HUES64 (cell line): ENCODE data around the gene TMEM219.
"Not testable (repeated sequence)": the region's sequence is repeated elsewhere in the genome, so short reads cannot be mapped to it uniquely, and the experiment has no call there.

ENCODE experiments used
- H3K27ac ChIP-seq: 2 replicates; pipeline ENCODE4 v1.7.0; 2013; ENCODE audit warnings: low read depth, low read length, inconsistent platforms
- H3K27me3 ChIP-seq: 2 replicates; pipeline ENCODE4 v1.6.1; 2013; ENCODE audit warnings: mild to moderate bottlenecking, low read length; ENCODE audit not compliant: insufficient read depth
- H3K36me3 ChIP-seq: 2 replicates; pipeline ENCODE4 v1.6.1; 2013; ENCODE audit warnings: mild to moderate bottlenecking, low read length; ENCODE audit not compliant: insufficient read depth
- H3K4me1 ChIP-seq: 2 replicates; pipeline ENCODE4 v1.6.1; 2013; ENCODE audit warnings: mild to moderate bottlenecking, low read length, moderate library complexity; ENCODE audit not compliant: insufficient read depth
- H3K4me3 ChIP-seq: 2 replicates; pipeline ENCODE4 v1.5.1; 2013; ENCODE audit warnings: mild to moderate bottlenecking, low read length, moderate library complexity
- H3K9ac ChIP-seq: 2 replicates; pipeline ENCODE4 v1.6.1; 2013; ENCODE audit warnings: mild to moderate bottlenecking, low read depth, low read length
- H3K9me3 ChIP-seq: 2 replicates; pipeline ENCODE4 v1.6.1; 2013; ENCODE audit warnings: low read depth, low read length; ENCODE audit not compliant: insufficient read depth
- WGBS: fragments of 150-250, 120-280 bp; methylation state at CpG from one replicate; pipeline ENCODE4 v1.1.7; 2013; ENCODE audit warnings: missing lambda C conversion rate; 5-methylcytosine and 5-hydroxymethylcytosine counted together

The TMEM219 gene

DNA sequence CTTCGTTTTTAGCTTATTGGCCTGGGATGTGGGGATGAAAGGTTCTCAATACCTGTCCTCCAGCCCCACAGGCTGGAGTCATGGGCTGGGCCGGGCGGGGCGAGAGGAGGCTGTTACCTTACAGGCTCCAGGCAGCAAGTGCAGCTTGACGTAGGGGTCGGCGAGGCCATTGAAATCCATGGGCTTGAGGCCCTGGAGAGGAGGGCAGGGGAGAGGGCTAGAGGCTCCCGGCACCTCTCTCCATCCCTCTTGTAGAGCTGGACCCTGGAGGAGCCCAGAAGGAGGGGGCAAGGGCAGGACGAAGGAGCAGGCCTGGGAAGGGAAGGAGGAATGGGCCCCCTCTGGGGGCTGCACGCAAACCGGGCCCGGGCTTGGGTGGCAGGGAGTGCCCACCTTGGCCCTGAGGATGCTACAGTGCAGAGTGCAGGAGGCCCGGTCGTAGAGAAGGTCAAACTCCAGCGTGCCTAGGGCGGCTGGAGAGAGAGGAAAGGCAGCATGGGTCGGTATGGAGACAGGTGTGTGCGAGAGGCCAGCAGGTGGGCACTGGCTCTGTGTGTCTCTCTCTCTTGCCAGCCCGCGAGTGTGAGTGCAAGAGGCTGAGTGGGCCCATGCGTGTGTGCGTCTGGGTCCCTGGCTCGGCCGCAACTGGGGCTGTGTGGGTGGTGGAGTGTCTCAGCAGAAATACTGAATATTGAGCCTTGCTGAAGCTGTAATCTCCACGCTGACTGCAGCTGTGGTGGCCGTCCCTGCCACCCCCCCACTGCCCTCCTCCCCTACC lies 47.4 kb downstream of the TMEM219 start:
- Histone ChIP-seq H3K9me3 (no peaks in the 10 kb centered on the region), H3K4me3 (no peak overlapping the region), H3K4me1 (peaks cover 3% of the 10 kb centered on the region; the same call in 1 of the 2 replicates), H3K27ac (no peak overlapping the region), H3K36me3 (0 out of 2 replicates have a peak, but pooled peaks cover 7% of the 10 kb centered on the region), H3K27me3 (peaks cover 37% of the 10 kb centered on the region), H3K9ac (no peak overlapping the region)
- 58% methylated on average over 26 of the region's 26 CpGs for WGBS

DNA sequence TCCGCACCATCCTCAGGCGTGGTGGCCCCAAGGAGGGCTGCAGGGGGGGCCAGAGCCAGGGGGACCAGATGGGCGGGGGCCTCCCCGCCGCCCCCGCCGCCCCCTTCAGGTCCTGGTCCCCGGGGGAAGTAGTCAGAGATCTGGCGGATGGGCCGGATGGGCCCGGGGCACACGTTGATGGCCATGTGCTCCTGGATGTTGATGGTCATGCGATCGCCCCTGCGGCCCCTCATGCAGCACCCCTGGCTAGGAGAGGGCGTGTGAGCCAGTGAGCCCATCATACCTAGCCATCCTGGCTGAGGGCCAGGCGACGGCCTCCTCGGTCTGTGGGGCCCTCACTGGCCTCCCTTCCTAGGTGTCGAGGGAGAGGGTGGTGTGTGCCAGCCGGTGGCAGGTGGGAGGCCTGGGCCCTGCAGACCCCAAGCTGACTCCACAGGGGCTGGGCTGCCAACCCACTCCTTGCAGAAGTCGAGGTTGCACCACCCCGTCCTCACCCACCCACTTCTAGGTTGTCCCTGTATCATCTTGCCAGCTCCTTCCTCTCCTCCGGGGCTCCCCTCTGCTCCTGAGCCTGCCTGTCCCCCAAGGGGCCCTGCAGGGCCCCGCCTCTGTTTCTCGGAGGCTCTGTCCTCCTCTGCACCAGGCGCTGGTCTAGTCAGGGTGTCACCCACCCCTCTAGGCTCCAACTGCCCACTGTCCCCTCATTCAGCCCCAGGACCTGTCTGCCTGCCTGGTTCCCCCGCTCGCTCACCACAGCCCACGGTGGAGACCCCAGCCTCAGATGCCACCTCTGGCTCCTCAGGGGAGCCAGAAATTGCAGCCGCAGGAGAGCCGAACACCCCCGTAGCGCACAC lies 48.3 kb downstream of the TMEM219 start:
- Histone ChIP-seq H3K36me3 (0 out of 2 replicates have a peak, but pooled peaks cover 7% of the 10 kb centered on the region), H3K4me1 (peaks cover 3% of the 10 kb centered on the region; the same call in 1 of the 2 replicates), H3K9ac (no peak overlapping the region), H3K27ac (no peak overlapping the region), H3K27me3 (peaks cover 37% of the 10 kb centered on the region), H3K9me3 (no peaks in the 10 kb centered on the region), H3K4me3 (peak overlapping the region; percentile 78)
- 36% methylated on average over 34 of the region's 34 CpGs for WGBS

DNA sequence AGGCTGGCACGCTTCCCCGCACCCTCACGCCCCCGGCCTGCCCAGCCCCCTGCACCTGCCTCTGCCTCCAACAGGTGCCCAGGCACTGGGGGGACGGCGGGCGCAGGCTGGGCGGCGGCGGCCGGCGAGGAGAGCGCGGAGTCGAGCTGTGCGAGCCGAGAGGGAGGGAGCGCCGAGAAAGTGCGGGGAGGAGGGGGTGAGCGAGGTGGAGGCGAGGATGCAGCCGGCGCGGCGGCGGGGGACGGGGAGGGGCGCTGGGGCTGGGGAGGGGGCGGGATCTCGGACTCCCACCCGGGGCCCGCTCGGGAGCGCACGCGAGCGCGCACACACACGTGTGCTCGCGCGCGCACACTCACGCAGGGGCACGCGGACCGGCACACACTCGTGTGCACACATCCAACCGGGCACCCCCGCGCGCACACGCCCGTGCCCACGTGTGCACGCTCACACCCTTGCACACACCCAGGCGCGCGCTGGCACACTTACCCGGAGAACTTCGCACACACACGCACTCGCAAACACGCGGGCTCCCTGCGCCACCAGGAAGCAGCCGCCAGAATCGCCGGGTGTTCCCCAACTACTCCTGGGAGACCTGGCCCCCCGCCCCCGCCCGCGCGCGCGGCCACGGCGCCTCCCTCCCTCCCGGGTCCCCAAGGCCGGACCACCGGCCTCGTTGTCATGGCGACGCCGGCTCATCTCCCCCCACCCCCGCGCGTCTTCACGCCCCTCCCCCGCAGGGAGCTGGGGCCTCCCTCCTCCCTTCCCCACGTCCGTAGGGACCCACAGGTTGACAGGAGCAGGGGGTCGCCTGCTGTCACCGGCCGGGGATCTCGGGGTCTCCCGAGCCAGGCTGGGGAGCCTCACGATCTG lies 49.2 kb downstream of the TMEM219 start, which contains the start of gene DOC2A:
TSS of gene DOC2A (minus strand) at position 184 of the 870 bp plus-strand sequence. CDS start 805 bp downstream, outside the sequence.
- Histone ChIP-seq H3K27me3 (peaks cover 37% of the 10 kb centered on the region), H3K4me3 (peak within 1 kb of the TSS; percentile 78), H3K27ac (no peak within 1 kb of the TSS), H3K9ac (no peak within 1 kb of the TSS), H3K36me3 (0 out of 2 replicates have a peak, but pooled peaks cover 3% of the 10 kb centered on the region), H3K4me1 (peaks cover 3% of the 10 kb centered on the region; the same call in 1 of the 2 replicates), H3K9me3 (no peaks in the 10 kb centered on the region)
- under 1% methylated on average over 97 of the region's 99 CpGs for WGBS

DNA sequence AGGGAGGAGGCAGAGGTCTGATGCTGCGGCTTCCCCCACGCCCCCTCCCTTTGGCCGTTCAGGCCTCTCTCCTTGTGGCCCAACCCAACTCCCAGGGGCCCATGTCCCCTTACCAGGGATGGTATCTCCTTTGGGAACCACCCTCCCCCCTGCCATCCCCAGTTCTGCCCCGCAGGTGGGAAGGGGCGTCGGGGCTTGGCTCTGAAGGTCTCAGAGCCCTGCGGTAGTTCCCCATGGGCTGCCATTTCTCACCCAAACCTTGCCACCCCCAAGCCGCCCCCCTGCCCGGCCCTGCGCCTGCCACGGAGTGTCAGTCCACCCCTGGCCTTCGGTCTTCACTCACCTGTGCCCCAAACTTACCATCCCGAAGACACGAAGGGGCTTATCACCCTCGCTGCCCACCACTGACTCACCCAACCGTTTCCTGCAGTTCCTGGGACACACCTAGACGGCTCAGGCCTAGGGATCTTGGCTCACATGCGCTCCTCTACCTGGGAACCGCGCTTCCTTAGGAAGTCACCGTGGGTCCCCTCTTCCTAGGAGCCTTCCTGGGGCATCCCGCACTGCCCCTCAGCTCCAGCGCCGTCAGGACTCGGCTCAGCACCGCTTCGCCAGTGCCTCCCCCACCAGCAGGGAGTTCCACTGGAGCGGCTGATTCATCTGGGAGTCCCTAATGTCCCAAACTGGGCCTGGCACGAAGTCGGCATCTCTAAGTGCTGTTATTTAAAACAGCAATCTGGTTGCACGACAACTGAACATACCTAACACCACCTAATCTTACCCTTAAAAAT lies 50.0 kb downstream of the TMEM219 start:
- Histone ChIP-seq H3K27me3 (peaks cover 37% of the 10 kb centered on the region), H3K4me1 (peaks cover 3% of the 10 kb centered on the region; the same call in 1 of the 2 replicates), H3K36me3 (no peaks in the 10 kb centered on the region), H3K4me3 (peak overlapping the region; percentile 78), H3K9ac (no peak overlapping the region), H3K27ac (no peak overlapping the region), H3K9me3 (no peaks in the 10 kb centered on the region)
- WGBS, result 7% methylated on average over 31 of the region's 31 CpGs

DNA sequence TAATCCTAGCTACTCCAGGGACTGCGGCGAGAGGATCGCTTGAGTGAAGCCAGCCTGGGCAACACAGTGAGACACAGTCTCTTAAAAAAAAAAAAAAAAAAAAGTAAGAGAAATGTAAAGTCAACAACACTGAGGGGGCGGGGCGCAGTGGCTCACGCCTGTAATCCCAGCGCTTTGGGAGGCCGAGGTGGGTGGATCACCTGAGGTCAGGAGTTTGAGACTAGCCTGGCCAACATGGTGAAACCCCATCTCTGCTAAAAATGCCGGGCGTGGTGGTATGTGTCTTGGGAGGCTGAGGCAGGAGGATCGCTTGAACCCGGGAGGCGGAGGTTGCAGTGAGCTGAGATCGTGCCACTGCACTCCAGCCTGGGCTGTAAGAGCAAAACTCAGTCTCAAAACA lies 50.7 kb downstream of the TMEM219 start:
- not testable (repeated sequence) for H3K4me1 ChIP-seq, H3K27ac ChIP-seq, H3K36me3 ChIP-seq, H3K9ac ChIP-seq, H3K9me3 ChIP-seq
- Histone ChIP-seq H3K4me3 (peak overlapping the region; percentile 78; the same call in 1 of the 2 replicates), H3K27me3 (peaks cover 37% of the 10 kb centered on the region)
- 80% methylated on average over 14 of the region's 14 CpGs for WGBS

DNA sequence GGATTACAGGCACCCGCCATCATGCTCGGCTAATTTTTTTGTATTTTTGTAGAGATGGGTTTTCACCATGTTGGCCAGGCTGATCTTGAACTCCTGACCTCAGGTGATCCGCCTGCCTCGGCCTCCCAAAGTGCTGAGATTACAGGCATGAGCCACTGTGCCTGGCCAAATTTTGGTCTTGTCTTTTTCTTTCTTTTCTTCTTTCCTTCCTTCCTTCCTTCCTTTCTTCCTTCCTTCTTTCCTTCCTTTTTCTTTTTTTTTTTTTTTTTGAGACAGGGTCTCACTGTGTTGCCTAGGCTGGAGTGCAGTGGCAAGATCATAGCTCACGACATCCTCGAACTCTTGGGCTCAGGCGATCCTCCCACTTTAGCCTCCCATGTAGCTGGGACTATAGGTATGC lies 53.6 kb downstream of the TMEM219 start:
- not testable (repeated sequence) for H3K4me3 ChIP-seq, H3K27ac ChIP-seq, H3K9me3 ChIP-seq, H3K4me1 ChIP-seq, H3K36me3 ChIP-seq, H3K9ac ChIP-seq
- peaks cover 23% of the 10 kb centered on the region for H3K27me3 ChIP-seq
- WGBS, result 89% methylated on average over 7 of the region's 7 CpGs

DNA sequence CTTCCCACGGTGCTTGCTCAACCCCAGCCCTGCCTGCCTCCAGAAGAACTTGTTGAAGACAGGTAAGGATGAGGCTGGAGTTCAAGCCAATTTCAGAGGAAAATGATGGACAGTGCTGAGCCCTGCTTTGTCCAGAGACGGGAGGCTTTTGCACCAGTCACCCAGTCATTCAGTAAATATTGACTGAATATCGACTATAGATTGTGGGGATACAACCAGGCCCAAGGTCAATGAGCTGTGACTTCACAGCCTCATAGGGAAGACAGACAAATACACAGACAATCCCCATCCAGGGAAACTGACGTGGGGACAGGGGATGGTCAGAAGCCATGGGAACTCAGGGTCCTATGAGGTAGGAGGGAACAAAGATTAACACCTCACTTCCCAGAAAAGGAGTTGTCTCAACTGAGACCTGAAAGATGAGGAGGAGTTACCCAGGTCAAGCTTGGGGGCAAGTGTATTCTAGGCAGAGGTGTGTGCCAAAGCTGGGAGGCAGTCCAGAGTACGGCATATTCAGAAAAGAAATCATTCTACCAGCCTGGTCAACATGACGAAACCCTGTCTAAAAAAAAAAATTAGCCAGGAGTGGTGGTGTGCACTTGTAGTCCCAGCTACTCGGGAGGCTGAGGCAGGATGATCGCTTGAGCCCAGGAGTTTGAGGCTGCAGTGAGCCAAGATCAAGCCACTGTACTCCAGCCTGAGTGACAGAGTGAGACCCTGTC lies 54.8 kb downstream of the TMEM219 start:
- no peaks in the 10 kb centered on the region for H3K9me3 ChIP-seq
- peaks cover 13% of the 10 kb centered on the region for H3K27me3 ChIP-seq
- no peaks in the 10 kb centered on the region for H3K36me3 ChIP-seq
- WGBS, result 88% methylated on average over 7 of the region's 8 CpGs
- no peak overlapping the region for H3K4me3 ChIP-seq
- peaks cover 3% of the 10 kb centered on the region; the same call in 1 of the 2 replicates for H3K4me1 ChIP-seq
- H3K9ac ChIP-seq, result no peak overlapping the region
- no peak overlapping the region for H3K27ac ChIP-seq

DNA sequence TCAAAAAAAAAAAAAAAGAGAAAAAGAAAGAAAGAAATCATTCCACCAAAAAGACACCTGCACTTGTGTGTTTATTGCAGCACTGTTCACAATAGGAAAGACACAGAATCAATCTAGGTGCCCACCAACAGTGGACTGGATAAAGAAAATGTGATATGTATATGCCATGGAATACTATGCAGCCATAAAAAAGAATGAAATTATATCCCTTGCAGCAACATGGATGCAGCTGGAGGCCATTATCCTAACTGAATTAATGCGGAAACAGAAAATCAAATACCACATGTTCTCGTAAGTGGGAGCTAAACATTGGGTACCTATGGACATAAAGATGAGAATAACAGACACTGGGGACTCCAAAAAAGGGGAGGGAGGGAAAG lies 55.4 kb downstream of the TMEM219 start:
- Histone ChIP-seq H3K27ac (no peak overlapping the region), H3K4me3 (no peak overlapping the region), H3K4me1 (peaks cover 1% of the 10 kb centered on the region; the same call in 1 of the 2 replicates), H3K27me3 (peaks cover 7% of the 10 kb centered on the region), H3K36me3 (no peaks in the 10 kb centered on the region), H3K9ac (no peak overlapping the region), H3K9me3 (no peaks in the 10 kb centered on the region)
- WGBS, result 100% methylated on average over 2 of the region's 2 CpGs

DNA sequence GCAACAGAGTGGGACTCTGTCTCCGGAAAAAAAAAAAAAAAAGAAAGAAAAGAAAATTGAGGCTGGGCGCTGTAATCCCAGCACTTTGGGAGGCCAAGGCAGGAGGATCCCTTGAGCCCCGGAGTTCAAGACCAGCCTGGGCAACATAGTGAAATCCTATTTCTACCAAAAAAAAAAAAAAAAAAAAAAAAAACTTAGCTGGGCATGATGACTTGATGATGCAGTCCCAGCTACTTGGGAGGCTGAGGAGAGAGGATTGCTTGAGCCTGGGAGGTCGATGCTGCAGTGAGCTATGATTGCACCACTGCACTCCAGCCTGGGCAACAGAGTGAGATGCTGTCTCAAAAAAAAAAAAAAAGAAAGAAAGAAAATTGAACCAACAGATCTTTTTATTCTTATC lies 56.1 kb downstream of the TMEM219 start:
- not testable (repeated sequence) for H3K9ac ChIP-seq, H3K27me3 ChIP-seq, H3K36me3 ChIP-seq, H3K4me1 ChIP-seq, H3K4me3 ChIP-seq, H3K9me3 ChIP-seq, H3K27ac ChIP-seq
- WGBS, result 97% methylated on average over 3 of the region's 4 CpGs
